ENCODE data around the gene PPM1K.
A peak's percentile ranks its signal among the peaks of the same experiment; 100 is the strongest.
"Not testable (repeated sequence)": the region's sequence is repeated elsewhere in the genome, so short reads cannot be mapped to it uniquely, and the experiment has no call there.

PPM1K gene

GRCh38 chr4:88284439-88285234 lies at the start of gene PPM1K:
PPM1K (minus strand) TSS chr4:88284561; CDS start chr4:88278583, 5,978 bp downstream.
- peak; percentile 99 for DNase-seq

- no peak for DNase-seq
These were observed 49.5 kb upstream of the PPM1K start for GRCh38 chr4:88333741-88334405.

GRCh38 chr4:88327665-88328064 lies 43.3 kb upstream of the PPM1K start:
- DNase-seq: no peak

- peak; percentile 51 for DNase-seq
These were observed 36.5 kb upstream of the PPM1K start for GRCh38 chr4:88320780-88321373.

- peak; percentile 2 for DNase-seq
These were observed 35.9 kb upstream of the PPM1K start for GRCh38 chr4:88320224-88320779.

GRCh38 chr4:88318751-88319350 lies 34.5 kb upstream of the PPM1K start:
- no peak for DNase-seq

GRCh38 chr4:88315460-88316017 lies 31.2 kb upstream of the PPM1K start:
- no peak for DNase-seq

GRCh38 chr4:88313088-88313624 lies 28.8 kb upstream of the PPM1K start:
- not testable (repeated sequence) for DNase-seq

- DNase-seq: no peak
These were observed 24.2 kb upstream of the PPM1K start for GRCh38 chr4:88308587-88308986.

GRCh38 chr4:88297725-88298454 lies 13.5 kb upstream of the PPM1K start:
- no peak for DNase-seq

GRCh38 chr4:88297212-88297516 lies 12.8 kb upstream of the PPM1K start:
- no peak for DNase-seq

- DNase-seq: no peak
These were observed 12.3 kb upstream of the PPM1K start for GRCh38 chr4:88296413-88297211.

GRCh38 chr4:88295656-88296055 lies 11.3 kb upstream of the PPM1K start:
- no peak for DNase-seq

- DNase-seq: no peak
These were observed 6.6 kb upstream of the PPM1K start for GRCh38 chr4:88291003-88291402.

GRCh38 chr4:88286897-88287296 lies 2.5 kb upstream of the PPM1K start:
- DNase-seq: no peak

GRCh38 chr4:88285235-88285653 lies 883 bp upstream of the PPM1K start:
- DNase-seq: no peak

GRCh38 chr4:88283661-88284438 lies 511 bp downstream of the PPM1K start:
- DNase-seq: peak; percentile 64

- DNase-seq: no peak
These were observed 4.0 kb downstream of the PPM1K start for GRCh38 chr4:88280228-88280795.

- DNase-seq: no peak
These were observed 6.6 kb downstream of the PPM1K start for GRCh38 chr4:88277711-88278225.

Data from activated CD4-positive, alpha-beta T cell treated with anti-CD3 and anti-CD28 coated beads, Interleukin-2, amount 50 U/mL, for 16 hours (primary cell).